GM21576 (cell line): ENCODE results near the gene IL1RAPL2.
"Not testable (repeated sequence)": the region's sequence is repeated elsewhere in the genome, so short reads cannot be mapped to it uniquely, and the experiment has no call there.

Source experiments
- ATAC-seq: cut with Tn5 transposase; IDR thresholded peaks from one replicate; pipeline ENCODE4 v1.9.1; 2021; ENCODE audit warnings: mild to moderate bottlenecking, moderate library complexity; ENCODE audit not compliant: unreplicated experiment

IL1RAPL2 gene

DNA sequence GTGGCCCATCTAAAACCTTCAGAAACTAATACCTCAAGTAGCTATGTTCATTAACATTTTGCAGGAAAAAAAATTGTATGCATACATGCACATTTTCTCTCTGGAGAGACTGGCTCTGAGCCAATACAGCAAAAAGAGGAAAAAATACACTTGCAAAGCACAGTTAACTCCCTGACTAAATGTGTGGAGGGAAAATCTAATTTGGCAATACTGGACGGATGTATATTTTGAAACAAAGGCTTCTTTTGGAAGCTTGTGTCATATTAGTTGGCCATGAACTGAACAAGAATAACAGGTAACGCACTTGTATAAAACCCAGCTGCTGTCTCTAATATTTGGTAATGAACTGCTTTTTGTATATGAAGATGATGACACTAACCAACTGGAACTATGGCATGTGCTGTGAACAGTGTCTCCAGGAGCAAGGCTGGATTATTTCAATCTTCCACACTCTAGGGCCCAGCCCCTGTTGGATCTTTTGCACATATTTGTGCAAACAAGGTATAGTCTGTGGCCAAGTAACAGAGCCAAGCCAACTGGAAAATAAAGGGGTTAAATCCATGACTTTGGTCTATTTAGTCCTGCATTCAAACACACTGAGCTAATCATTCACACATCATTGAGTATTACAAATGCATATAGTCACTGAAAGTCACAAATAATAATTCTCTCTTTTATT, 1188.4 kb downstream of the IL1RAPL2 start:
- no peak for ATAC-seq

DNA sequence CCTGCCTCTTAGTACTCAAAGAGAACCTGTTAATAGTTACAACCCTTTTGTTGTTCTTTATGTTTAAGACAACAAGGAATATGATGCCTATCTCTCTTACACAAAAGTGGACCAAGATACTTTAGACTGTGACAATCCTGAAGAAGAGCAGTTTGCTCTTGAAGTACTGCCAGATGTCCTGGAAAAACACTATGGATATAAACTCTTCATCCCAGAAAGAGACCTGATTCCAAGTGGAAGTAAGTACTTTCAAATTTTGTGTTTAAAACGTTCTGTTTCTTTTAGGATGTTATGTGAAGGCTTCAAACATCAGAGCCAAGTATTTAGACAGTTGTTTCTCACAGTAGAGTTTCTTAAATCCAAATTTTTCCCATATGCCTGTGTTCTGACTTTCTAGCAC, 1189.1 kb downstream of the IL1RAPL2 start:
- ATAC-seq, result no peak

DNA sequence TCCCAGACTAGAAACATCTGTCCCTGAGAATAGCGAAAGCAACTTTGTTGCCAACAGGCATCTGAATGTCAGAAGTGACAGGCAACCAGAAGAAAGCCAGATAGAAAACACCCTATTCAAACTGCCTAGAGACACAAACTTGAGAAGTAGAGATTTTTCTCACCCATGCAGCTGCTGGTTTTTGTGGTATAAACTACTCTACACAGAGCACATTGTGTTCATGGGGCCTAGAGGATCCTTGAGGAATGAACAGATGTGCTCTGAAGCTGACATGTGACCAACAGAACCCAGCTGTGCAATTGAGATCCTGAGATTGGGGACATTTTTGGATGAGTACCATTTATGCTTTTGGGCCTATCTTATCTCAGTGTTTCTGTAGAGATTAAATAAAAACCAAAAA, 1192.8 kb downstream of the IL1RAPL2 start:
- ATAC-seq, result no peak

DNA sequence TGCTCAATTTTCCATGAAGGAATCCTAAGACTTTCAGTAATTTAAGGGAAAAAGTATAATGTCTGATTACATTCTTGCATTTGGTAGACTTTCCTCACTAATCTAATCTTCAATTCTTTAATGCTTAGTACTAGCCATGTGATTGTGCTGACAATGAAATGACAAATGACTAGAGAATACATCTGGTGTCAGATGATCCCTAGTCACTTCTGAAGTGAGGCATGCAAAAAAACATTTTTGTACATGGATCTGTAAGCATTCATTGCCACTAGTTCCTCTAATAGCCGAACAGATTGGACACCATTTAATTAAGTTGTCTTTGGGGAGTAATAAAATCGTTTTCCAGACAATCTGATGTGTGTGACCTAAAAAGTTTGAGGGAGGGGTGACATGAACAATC, 1193.6 kb downstream of the IL1RAPL2 start:
- ATAC-seq, result no peak

DNA sequence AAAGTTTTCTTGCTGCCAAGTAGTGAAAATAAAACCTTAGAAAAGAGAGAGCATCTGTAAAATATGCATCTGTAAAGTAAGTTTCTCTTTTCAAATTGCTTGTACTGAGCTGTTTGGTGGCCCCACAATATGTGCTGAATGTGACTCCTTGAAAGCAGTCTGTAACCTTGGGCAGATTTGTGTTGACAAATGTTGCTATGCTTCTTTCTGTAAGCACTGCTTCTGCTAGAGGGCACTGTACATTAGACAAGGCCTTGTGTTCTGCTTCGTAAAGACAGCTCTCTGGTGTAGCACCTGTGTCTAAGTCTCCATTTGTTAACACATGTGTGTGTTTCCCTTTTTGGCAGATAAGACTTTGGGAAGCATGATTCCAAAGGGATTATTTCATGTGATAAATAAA, 1199.7 kb downstream of the IL1RAPL2 start:
- ATAC-seq, result no peak

DNA sequence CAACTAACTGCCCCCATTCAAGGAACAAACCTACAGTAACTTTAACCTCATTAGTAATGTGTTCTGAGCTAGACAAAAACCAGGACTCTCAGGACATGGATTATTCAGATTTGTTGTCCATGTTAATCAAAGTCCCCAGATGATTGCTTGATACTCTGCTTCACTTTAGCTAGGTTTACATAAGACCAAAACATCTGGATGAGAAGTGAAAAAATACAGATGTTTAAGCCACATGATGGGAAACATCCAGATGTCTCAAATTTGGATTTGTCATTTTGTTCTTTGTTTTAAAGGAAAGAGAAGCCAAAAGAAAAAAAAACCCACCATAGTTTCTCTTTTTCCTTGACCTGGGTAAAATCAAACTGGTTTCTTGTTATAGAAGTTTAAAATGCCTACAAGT, 1207.8 kb downstream of the IL1RAPL2 start:
- ATAC-seq, result no peak

DNA sequence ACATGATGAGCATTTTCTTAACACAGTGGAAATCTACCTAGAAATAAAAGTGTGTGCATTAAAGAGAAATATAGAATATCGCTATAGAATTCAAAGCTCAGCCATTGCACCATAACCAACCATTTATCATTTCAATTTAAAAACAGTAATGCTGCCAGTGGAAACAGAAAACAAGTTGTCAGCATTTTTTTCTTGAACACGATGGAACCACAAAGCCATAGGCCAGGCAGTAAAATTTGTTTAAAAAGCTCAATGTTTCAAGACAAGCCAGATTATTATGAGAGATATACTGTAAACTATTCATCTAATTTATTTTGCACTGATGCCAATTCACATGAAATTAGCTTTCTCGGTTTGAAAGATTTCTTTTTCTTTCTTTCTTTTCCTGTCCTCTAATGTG, 1209.7 kb downstream of the IL1RAPL2 start:
- no peak for ATAC-seq

DNA sequence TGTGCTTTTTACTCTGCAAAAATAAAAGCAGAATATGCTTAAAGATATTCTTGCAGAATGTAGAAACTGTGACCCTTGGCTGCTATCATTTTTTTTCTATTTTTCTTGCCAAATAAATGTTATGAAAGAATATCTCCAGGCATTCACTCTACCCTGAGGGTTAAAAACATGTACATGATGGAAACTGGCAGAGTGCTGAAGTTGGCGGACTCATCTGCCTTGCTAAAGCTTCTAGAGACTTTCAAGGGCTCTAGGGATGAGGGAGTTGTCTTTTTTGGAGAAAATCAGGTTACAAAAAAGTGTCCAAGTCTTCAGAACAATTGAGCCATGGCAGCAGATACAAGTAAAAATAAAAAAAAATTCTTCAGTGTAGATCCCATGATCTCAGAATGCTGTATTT, 1215.8 kb downstream of the IL1RAPL2 start:
- ATAC-seq, result no peak

DNA sequence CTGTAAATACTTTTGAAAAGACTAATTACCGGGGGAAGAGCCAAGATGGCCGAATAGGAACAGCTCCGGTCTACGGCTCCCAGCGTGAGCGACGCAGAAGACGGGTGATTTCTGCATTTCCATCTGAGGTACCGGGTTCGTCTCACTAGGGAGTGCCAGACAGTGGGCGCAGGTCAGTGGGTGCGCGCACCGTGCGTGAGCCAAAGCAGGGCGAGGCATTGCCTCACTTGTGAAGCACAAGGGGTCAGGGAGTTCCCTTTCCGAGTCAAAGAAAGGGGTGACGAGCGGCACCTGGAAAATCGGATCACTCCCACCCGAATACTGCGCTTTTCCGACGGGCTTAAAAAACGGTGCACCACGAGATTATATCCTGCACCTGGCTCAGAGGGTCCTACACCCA, 1230.9 kb downstream of the IL1RAPL2 start:
- not testable (repeated sequence) for ATAC-seq

DNA sequence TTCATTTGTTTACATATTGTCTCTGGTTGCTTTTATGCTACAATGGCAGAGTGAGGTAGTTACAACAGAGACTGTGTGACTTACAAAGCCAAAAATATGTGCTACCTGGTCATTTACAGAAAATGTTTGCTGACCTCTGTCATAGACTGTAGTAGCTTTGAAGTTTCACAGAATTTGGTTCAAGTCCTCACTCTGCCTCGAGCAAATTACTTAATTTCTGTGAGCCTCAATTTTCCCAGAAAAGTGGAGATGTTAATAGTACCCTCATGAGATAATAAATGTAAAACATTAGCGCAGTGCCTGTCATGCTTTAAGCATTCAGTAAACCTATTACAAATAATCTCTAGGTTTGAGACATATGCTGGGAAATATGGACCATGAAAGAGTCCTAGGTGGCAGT, 1237.9 kb downstream of the IL1RAPL2 start:
- ATAC-seq, result no peak

DNA sequence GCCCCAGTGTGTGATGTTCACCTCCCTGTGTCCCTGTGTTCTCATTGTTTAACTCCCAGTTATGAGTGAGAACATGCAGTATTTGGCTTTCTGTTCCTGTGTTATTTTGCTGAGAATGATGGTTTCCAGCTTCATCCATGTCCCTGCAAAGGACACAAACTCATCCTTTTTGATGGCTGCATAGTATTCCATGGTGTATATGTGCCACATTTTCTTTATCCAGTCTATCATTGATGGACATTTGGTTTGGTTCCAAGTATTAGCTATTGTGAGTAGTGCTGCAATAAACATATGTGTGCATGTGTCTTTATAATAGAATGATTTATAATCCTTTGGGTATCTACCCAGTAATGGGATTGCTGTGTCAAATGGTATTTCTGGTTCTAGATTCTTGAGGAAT, 1239.7 kb downstream of the IL1RAPL2 start:
- ATAC-seq, result not testable (repeated sequence)

DNA sequence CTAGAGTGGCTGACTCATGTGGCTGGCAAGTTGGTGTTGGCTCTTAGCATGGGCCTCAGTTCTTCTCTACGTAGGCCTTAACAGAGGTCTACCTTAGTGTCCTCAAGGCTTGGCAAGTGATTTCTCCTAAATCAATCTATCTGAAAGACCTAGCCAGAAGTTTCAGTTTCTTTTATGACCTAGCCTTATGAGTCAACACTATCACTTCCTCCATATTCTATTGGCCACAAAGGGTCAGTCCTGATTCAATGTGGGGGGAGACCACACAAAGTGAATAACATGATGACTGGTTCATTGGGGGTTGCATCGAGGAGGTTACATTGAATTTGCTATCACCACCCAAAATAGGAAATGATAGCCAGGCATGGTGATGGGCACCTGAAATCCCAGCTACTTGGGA, 1250.5 kb downstream of the IL1RAPL2 start:
- no peak for ATAC-seq
